IMR-90 (cell line): ENCODE results near the gene ESM1. TPM values are rescaled to one million over a fixed set of nuclear protein-coding genes. Genes with fewer than 3 reads are reported as not detected.
"Not testable (repeated sequence)": the region's sequence is repeated elsewhere in the genome, so short reads cannot be mapped to it uniquely, and the experiment has no call there.

Experiments
- ATAC-seq: fragments of 200-7000 bp; cut with Tn5 transposase; 2 replicates; pipeline ENCODE4 v1.9.1; 2020; ENCODE audit warnings: low read depth, mild to moderate bottlenecking, moderate library complexity
- BruUV-seq: library from RNA; stranded (reverse); fragments of 400-500 nt; replicated peaks from 2 replicates; lab custom pipeline; 2021; lab: Mats Ljungman, UMichigan
- CTCF ChIA-PET: fragments of 300-600 bp; formaldehyde crosslinking; extraction: SDS; loops from one replicate; lab custom pipeline; 2021; ENCODE audit warnings: antibody characterized with exemption; lab: Yijun Ruan, JAX
- POLR2A ChIA-PET: fragments of 300-600 bp; sonication (Branson Sonifier 250); formaldehyde crosslinking; loops from one replicate; lab custom pipeline; 2022; ENCODE audit warnings: antibody characterized with exemption; ENCODE audit not compliant: unreplicated experiment; lab: Charles Lee
- DNase-seq: peaks from one replicate; pipeline ENCODE4 v3.0.0; 2013
- H2AFZ ChIP-seq: replicated peaks from 2 replicates; pipeline ENCODE3; 2013; ENCODE audit warnings: low read length, mild to moderate bottlenecking; ENCODE audit not compliant: poor library complexity
- H2AK5ac ChIP-seq: 2 replicates; pipeline ENCODE4 v1.6.1; 2013; ENCODE audit warnings: low read depth, low read length, inconsistent platforms
- H2AK9ac ChIP-seq: replicated peaks from 2 replicates; pipeline ENCODE3; 2013; ENCODE audit warnings: mild to moderate bottlenecking, low read depth, low read length, moderate library complexity; ENCODE audit not compliant: poor library complexity
- H2BK120ac ChIP-seq: 2 replicates; pipeline ENCODE4 v1.6.1; 2013; ENCODE audit warnings: low read depth, low read length, inconsistent platforms
- H2BK15ac ChIP-seq: 3 replicates; pipeline ENCODE4 v1.6.1; 2013; ENCODE audit warnings: low read depth, low read length, inconsistent platforms
- H2BK20ac ChIP-seq: 2 replicates; pipeline ENCODE4 v1.6.1; 2013; ENCODE audit warnings: low read depth, mild to moderate bottlenecking, inconsistent platforms, low read length, moderate library complexity
- H2BK5ac ChIP-seq: 2 replicates; pipeline ENCODE4 v1.6.1; 2013; ENCODE audit warnings: mild to moderate bottlenecking, low read depth, low read length, inconsistent platforms; ENCODE audit not compliant: poor library complexity, severe bottlenecking
- H3K14ac ChIP-seq: replicated peaks from 2 replicates; pipeline ENCODE4 v1.6.1; 2013; ENCODE audit warnings: low read depth, low read length, inconsistent platforms
- H3K18ac ChIP-seq: 2 replicates; pipeline ENCODE4 v1.6.1; 2013; ENCODE audit warnings: low read depth, low read length, control low read depth
- H3K23ac ChIP-seq: 2 replicates; pipeline ENCODE4 v1.6.1; 2013; ENCODE audit warnings: low read depth, low read length, inconsistent platforms
- H3K27ac ChIP-seq: 2 replicates; pipeline ENCODE4 v1.5.1; 2013; ENCODE audit warnings: mild to moderate bottlenecking, control low read depth, low read length; ENCODE audit not compliant: insufficient read depth
- H3K27me3 ChIP-seq: 2 replicates; pipeline ENCODE4 v1.6.1; 2013; ENCODE audit warnings: low read length; ENCODE audit not compliant: control insufficient read depth, insufficient read depth
- H3K36me3 ChIP-seq: 2 replicates; pipeline ENCODE4 v1.6.1; 2013; ENCODE audit warnings: low read length, mixed read lengths; ENCODE audit not compliant: control insufficient read depth, insufficient read depth
- H3K4ac ChIP-seq: 2 replicates; pipeline ENCODE4 v1.6.1; 2013; ENCODE audit warnings: low read depth, low read length, inconsistent platforms
- H3K4me1 ChIP-seq: 2 replicates; pipeline ENCODE4 v1.6.1; 2013; ENCODE audit warnings: low read length, mixed read lengths; ENCODE audit not compliant: control insufficient read depth, insufficient read depth
- H3K4me2 ChIP-seq: 2 replicates; pipeline ENCODE4 v1.6.1; 2013; ENCODE audit warnings: low read depth, mild to moderate bottlenecking, control low read depth, low read length, moderate library complexity
- H3K4me3 ChIP-seq: 2 replicates; pipeline ENCODE4 v1.5.1; 2013; ENCODE audit warnings: low read depth, mild to moderate bottlenecking, control low read depth, low read length, moderate library complexity; ENCODE audit not compliant: insufficient read depth
- H3K56ac ChIP-seq: 2 replicates; pipeline ENCODE4 v1.6.1; 2013; ENCODE audit warnings: low read length, inconsistent platforms; ENCODE audit not compliant: insufficient read depth; ENCODE audit errors: extremely low read depth
- H3K79me1 ChIP-seq, 2 experiments: 2 replicates each; pipeline ENCODE4 v1.6.1; 2013; ENCODE audit warnings: low read length in 2 of 2, inconsistent platforms in 1 of 2, low read depth in 1 of 2
- H3K9ac ChIP-seq: 2 replicates; pipeline ENCODE4 v1.6.1; 2013; ENCODE audit warnings: low read depth, low read length, control low read depth
- H3K9me1 ChIP-seq: 2 replicates; pipeline ENCODE4 v1.6.1; 2013; ENCODE audit warnings: low read length, inconsistent platforms; ENCODE audit not compliant: insufficient read depth
- H3K9me3 ChIP-seq: 2 replicates; pipeline ENCODE4 v1.6.1; 2013; ENCODE audit warnings: low read length; ENCODE audit not compliant: control insufficient read depth, insufficient read depth
- H4K20me1 ChIP-seq: 2 replicates; pipeline ENCODE4 v1.6.1; 2013; ENCODE audit warnings: low read length, inconsistent platforms; ENCODE audit not compliant: insufficient read depth
- H4K5ac ChIP-seq: 2 replicates; pipeline ENCODE4 v1.6.1; 2013; ENCODE audit warnings: mild to moderate bottlenecking, low read depth, low read length, control low read depth
- H4K8ac ChIP-seq, 2 experiments: 2 replicates each; pipeline ENCODE4 v1.6.1; 2013; ENCODE audit warnings: low read depth in 2 of 2, low read length in 2 of 2, control low read depth in 1 of 2, inconsistent platforms in 1 of 2
- H4K91ac ChIP-seq: 2 replicates; pipeline ENCODE4 v1.6.1; 2013; ENCODE audit warnings: low read depth, low read length, inconsistent platforms; ENCODE audit not compliant: insufficient read depth
- WGBS, 2 experiments: methylation state at CpG; one replicate each; pipeline versions ENCODE4 v1.1.5 to v1.1.7; 2013; ENCODE audit warnings: missing lambda C conversion rate in 2 of 2; ENCODE audit not compliant: insufficient read length in 1 of 2; ENCODE audit errors: extremely low coverage in 2 of 2; 5-methylcytosine and 5-hydroxymethylcytosine counted together
- dilution Hi-C: fragments of 300-500 bp; cut with HindIII; formaldehyde crosslinking; loops from one replicate; pipeline ENCODE4 v1.14.3; 2018; ENCODE audit warnings: low sequenced_read_pairs; ENCODE audit not compliant: unreplicated experiment
- in situ Hi-C: fragments of 300-500 bp; cut with MboI; formaldehyde crosslinking; loops from 3 replicates; pipeline ENCODE4 v1.14.3; 2019; ENCODE audit warnings: low sequenced_read_pairs, inconsistent platforms, mixed read lengths
- intact Hi-C: fragments of 100-400 bp; cut with micrococcal nuclease; formaldehyde crosslinking; loops from 2 replicates; pipeline ENCODE4 v1.10.0; 2022
- polyA plus RNA-seq, 3 experiments: library from polyadenylated mRNA; depleted of rRNA; stranded (reverse); fragments of >200 nt; gene quantifications; 2 replicates each; pipeline ENCODE4 v1.2.3, GENCODE V29; 2012; ENCODE audit warnings: low replicate concordance in 1 of 3
- total RNA-seq: library from RNA; depleted of rRNA; stranded (reverse); fragments of >200 nt; gene quantifications from 2 replicates; pipeline ENCODE4 v1.2.3, GENCODE V29; 2012

Gene ESM1
- total and polyA plus RNA-seq, 2 of the 4 experiments (the other 2 are of a cell fraction): 7.1 to 10.2 TPM

DNA sequence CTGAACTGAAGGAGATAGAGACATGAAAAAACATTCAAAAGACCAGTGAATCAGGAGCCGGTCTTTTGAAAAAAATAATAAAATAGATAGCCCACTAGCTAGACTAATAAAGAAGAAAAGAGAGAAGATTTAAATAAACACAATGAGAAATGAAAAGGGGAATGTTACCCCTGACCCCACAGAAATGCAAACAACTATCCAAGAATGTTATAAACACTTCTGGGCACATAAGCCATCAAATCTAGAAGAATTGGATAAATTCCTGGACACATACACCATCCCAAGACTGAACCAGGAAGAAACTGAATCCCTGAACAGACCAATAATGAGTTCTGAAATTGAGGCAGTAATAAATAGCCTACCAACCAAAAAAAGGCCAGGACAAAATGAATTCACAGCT, 24.8 kb upstream of the ESM1 start:
- H2BK5ac ChIP-seq, H2BK15ac ChIP-seq, intact Hi-C loops: not testable (repeated sequence)

More for the DNA sequence above, 24.8 kb upstream of the ESM1 start:
- H3K9me1 ChIP-seq, BruUV-seq, H3K18ac ChIP-seq, H2BK120ac ChIP-seq, H3K27me3 ChIP-seq, H4K8ac ChIP-seq, H3K36me3 ChIP-seq, H4K5ac ChIP-seq, H4K91ac ChIP-seq, H2BK20ac ChIP-seq, H3K14ac ChIP-seq, H2AFZ ChIP-seq, H3K4me2 ChIP-seq, H2AK9ac ChIP-seq, H3K4me1 ChIP-seq, dilution Hi-C loops, H3K23ac ChIP-seq, H3K4me3 ChIP-seq, H2AK5ac ChIP-seq, H3K79me1 ChIP-seq, H3K27ac ChIP-seq, H4K20me1 ChIP-seq, H3K4ac ChIP-seq, H3K9ac ChIP-seq, CTCF ChIA-PET, in situ Hi-C loops, H3K56ac ChIP-seq: not testable (repeated sequence)
- WGBS, 2 experiments: no CpG with 5 or more reads among the region's 1 CpG
- POLR2A ChIA-PET: interaction anchor here (0.7 kb wide), 1 partner anchor 57 kb away, joined by 4 read pairs; no protein-coding TSS in a partner anchor
- DNase-seq (peak; percentile 42), ATAC-seq (peak; percentile 93)
- H3K9me3 ChIP-seq: peaks cover 12% of the 10 kb centered on the region
